G401 (cell line): ENCODE results near the gene PTPRN. TPM values are rescaled to one million over a fixed set of nuclear protein-coding genes. Genes with fewer than 3 reads are reported as not detected.
"Not testable (repeated sequence)": the region's sequence is repeated elsewhere in the genome, so short reads cannot be mapped to it uniquely, and the experiment has no call there.

Experiments used
- DNase-seq: peaks from one replicate; pipeline ENCODE4 v3.0.0-alpha.2; 2015; ENCODE audit warnings: low spot score
- in situ Hi-C: cut with HindIII; loops from 2 replicates; pipeline ENCODE4 v1.10.0; 2016; ENCODE audit warnings: low sequenced_read_pairs, mixed read lengths
- total RNA-seq: library from RNA; depleted of rRNA; stranded (reverse); fragments of >200 nt; shearing (Covaris generic); gene quantifications from 2 replicates; pipeline ENCODE4 v1.2.3, GENCODE V29; 2014

Gene PTPRN
- total RNA-seq, 1 experiment from 2014 or later = 0.71 TPM

DNA sequence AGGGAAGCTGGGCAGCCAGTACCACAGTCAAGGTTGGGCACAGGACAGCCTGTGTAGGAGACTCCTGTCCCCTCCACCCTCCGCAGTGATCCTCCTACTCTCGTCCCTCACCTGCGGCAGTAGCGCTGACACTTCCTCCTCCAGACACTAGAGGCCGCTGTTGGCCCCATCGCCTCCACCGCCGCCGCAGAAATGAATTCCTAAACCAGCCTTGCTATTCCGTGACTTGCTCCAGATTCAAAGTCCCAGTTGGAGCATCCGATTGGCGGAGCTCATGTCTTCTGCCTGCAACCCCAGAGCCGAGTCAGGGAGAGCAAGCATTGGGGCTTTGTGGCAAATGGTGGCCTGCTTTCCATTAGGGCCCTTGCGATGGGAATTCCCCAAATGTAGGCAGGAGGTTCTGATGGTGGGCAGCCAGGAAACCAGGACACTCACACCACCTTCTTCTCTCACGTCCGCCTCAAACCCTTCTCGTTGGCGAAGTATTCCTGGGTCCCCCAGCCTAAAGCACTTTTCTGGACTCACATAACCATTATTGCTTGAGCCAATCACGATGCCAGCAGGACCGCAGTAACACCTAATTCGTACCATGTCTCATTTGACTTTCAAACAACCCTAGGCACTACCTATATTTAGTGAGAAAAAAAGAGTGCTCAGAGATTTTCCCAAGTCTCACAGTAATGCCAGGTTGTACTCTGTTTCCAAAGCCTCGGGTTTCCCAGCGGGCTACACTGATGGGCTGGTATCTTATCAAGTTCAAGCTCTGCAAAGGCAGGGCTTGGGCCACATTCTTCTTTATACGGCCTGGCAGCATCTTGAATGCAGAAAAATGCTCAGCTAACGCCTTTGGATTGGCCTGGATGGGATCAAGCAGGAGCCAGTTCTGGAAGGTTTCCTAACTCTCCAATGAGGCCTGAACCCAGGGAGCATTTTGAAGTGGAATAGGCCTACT is 31.2 kb downstream of the PTPRN start:
- DNase-seq = peak; percentile 89
- in situ Hi-C loops = no loop called here

DNA sequence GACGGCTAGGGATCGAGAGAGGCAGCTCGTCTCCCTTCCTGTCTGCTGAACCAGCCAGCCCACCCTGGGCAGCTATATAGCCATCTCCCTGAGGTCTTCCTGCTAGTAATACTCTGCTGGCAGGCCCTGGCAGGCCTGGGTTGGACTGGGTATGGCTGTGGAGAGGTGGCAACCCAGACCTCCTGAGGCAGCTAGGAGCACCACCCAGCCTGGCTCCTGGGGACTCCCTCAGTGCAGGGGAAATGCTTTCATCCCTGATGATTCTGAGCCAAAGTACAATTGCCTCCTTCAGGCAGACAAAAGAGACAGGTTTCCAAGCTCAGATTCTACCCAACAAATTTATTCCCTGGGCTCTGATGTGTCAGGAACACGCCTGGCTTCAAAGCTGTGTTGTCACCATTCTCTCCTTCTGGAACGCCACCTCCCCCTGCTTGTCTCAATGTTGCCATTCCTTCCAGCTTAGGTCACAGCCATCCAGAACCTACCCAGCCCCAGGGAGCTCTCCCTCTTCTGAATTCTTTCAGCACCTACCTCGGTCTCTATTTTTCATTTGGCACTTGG is 34.8 kb downstream of the PTPRN start:
- in situ Hi-C loops = no loop called here
- DNase-seq = no peak

DNA sequence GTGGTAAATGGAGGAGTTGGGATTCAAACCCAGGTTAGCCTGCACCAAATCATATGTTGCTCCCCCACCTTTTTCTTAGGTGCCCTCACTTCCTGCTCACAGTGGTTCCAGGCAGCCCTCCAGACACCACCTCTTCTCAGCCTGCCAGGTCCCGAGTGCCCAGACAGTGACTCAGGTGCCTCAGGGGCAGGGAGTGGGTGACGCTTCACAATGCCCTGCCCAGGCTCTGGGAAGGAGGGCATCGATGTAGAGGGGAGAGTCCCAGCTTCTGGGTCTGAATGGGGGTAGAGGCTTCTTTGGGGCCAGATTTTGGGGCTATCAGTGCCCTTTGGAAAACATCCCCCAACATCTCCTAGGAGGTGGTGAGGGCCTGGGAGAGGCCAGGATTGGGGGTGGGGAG is 35.3 kb downstream of the PTPRN start:
- in situ Hi-C loops = no loop called here
- DNase-seq = no peak

DNA sequence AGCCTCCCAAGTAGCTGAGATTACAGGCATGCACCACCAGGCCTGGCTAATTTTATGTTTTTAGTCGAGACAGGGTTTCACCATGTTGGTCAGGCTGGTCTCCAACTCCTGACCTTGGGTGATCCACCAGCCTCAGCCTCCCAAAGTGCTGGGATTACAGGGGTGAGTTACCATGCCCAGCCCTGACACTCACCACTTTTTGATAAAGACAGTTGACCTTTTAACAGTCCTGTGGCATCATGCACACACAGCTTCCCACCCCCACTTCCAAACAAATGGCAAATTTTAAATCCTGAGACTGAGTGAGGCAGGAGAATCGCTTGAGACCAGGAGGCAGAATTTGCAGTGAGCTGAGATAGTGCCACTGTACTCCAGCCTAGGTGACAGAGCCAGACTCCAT is 36.2 kb downstream of the PTPRN start:
- in situ Hi-C loops = no loop called here
- DNase-seq = no peak

DNA sequence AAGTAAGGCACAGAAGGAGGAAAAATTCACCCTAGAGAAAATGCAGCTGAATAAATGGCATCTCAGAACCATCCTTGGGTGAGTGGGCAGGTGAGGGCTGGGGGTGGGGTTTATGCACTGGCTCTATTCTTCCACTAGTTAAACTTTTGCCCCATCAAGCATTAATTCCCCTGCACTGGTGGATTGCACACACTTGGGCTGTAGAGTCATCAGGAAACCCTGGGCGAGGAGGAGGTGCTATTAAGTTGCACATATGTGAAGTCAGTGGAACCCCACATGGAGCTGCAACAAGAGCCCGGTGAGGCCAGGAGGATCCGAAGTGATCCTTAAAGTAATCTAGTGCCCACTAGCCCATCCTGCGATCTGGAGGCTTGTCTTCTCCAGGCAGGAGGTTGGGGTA is 36.8 kb downstream of the PTPRN start:
- in situ Hi-C loops = no loop called here
- DNase-seq = no peak

DNA sequence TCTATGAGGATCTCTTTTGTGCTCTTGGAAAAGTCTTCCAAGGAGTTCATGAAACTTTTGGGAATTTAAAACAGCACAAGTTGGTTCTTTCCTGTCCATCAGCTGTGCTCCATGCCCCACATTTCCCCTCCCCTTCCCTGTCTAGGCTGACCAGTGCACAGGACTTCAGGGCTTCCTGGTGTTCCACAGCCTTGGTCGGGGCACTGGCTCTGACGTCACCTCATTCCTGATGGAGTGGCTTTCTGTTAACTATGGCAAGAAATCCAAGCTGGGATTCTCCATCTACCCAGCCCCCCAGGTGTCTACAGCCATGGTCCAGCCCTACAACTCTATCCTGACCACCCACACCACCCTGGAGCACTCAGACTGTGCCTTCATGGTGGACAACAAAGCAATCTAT is 38.2 kb downstream of the PTPRN start:
- in situ Hi-C loops = no loop called here
- DNase-seq = no peak

DNA sequence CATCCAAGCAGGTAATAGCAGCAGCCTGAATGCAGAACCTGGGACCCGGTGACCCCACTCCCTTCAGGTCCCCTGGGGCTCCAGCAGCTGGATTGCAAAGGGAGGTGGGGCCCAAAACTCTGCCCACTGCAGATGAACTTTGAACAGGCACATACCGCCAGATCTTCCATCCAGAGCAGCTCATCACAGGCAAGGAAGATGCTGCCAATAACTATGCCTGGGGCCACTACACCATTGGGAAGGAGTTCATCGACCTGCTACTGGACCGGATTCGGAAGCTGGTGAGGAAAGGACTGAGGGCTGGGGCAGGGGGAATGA is 39.2 kb downstream of the PTPRN start:
- no peak for DNase-seq
- in situ Hi-C loops = no loop called here

DNA sequence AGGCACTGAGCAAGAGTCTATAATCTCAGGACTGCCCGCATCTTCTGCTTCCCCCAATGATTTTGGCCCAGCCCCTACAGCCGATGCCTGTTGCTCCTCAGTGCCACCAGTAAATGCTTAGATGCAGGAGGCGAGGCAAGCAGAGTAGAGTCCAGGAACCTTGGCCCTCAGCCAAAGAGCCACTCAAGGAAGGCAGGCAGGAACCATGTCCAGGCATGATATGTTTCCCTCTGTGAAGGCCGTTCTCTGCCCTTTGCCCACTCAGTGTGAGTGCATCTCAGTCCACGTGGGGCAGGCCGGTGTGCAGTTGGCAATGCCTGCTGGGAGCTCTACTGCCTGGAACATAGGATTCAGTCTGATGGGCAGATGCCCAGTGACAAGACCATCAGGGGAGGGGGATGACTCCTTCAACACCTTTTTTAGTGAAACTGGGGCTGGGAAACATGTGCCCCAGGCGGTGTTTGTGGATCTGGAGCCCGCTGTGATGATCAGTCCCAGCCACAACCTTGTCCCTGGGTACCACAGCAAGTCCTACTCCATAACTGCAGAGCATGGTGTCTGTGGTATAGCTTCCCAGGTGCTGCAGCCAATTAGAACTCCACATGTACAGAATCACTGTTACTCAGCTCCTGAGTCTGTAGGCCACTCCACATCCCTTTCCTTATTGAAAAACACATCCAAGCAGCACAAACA is 39.7 kb downstream of the PTPRN start:
- DNase-seq = no peak
- in situ Hi-C loops = no loop called here

DNA sequence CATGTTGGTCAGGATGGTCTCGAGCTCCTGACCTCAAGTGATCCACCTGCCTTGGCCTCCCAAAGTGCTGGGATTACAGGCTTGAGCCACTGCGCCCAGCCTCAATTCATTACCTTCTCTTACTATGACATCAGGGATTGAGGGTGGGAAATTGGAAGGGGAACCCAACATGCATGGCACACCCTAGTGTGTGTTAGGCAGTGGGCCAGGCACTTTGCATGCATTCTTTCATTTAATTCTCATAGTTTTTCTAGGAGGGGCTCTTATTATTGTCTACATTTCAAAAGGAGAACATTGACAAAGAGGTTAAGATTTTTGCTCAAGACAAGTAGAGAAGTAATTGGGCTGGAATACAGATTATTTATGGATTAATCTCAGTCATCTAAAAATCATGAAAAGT is 40.9 kb downstream of the PTPRN start:
- in situ Hi-C loops = no loop called here
- DNase-seq = no peak

DNA sequence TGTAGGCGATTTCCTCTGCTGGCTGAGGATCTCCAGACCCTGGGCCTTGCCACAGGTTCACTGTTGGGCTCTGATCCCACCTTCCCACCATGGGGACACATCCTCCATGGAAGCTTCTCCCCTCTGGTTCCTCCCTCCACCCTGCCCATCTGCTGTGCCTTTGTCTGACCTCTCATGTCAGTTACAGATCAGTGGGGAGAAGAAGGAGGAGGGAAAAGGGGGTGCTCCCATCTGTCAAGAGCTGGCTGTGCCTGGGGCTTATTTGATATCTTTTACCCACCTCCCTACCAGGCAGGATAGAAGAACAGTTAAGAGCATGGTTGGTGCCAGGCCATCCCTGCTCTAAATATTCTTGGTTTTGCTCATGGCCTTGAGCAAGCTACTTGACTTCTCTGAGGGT is 42.3 kb downstream of the PTPRN start:
- no peak for DNase-seq
- in situ Hi-C loops = no loop called here

DNA sequence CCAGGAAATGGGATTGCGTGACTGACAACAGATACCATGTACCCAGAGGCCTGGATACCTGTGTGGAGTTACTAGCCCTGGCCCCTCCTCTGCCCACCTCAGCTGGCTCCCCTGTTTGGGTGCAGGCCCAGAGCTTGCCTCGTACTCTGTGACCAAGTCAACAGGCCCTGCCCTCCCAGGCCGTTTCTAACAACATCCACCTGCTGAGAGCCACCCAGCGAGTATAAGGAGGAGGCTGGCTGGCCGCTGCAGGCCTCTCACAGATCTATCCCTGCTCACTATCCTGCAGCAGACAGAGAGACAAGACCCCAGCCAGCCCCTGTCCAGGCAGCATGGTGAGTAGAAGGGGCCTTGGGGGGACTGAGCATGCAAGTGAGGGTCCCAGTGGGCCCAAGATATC is 43.0 kb downstream of the PTPRN start:
- DNase-seq = no peak

DNA sequence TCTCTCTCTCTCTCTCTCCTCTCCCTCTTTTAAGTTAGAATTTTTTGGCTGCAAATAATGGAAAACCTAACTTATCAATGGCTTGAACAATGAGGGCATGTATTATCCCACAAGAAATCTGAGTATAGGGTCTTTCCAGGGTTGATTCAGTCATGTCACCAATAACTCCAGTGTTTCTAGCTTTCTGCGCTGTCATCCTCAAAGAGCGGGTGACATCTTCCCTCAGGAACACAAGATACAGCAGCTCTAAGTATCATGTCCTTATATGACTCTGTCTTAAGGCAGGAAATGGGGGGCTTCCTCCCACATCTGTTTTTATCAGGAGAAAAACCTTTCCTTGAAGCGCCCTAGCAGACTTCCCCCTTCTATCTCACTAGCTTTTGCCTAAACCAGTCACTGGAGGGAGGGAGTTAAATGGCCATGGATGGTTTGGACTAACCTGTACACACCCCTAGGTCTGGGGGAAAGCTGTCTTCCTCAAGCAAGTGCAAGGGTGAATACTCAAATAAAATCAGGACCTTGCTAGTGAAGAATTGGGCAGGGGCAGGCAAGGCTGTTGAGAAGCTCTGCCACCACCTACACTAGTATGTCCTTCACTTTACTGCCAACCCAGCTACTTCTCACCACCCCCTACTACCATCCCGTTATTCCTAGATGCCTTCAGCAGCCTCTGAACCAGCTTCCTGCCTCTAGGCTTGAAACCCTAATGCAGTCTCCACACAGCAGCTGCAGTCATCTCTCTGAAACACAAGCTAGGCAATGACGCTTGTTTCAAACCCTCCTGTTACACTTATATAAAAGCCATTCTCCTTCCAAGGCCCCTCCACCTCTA is 48.0 kb downstream of the PTPRN start:
- DNase-seq = no peak
- in situ Hi-C loops = no loop called here

More for the DNA sequence above, 43.0 kb downstream of the PTPRN start:
- in situ Hi-C loops = no loop called here

DNA sequence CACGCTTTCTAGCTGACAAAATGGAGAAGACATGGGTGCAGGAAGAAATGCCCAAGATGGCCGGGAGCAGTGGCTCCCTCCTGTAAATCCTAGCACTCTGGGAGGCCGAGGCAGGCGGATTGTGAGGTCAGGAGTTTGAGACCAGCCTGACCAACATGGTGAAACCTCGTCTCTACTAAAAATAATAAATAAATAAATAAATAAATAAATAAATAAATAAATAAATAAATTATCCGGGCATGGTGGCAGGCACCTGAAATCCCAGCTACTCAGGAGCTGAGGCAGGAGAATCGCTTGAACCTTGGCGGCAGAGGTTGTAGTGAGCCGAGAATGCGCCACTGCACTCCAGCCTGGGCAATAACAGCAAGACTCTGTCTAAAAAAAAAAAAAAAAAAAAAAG is 50.3 kb downstream of the PTPRN start:
- in situ Hi-C loops, DNase-seq: not testable (repeated sequence)

DNA sequence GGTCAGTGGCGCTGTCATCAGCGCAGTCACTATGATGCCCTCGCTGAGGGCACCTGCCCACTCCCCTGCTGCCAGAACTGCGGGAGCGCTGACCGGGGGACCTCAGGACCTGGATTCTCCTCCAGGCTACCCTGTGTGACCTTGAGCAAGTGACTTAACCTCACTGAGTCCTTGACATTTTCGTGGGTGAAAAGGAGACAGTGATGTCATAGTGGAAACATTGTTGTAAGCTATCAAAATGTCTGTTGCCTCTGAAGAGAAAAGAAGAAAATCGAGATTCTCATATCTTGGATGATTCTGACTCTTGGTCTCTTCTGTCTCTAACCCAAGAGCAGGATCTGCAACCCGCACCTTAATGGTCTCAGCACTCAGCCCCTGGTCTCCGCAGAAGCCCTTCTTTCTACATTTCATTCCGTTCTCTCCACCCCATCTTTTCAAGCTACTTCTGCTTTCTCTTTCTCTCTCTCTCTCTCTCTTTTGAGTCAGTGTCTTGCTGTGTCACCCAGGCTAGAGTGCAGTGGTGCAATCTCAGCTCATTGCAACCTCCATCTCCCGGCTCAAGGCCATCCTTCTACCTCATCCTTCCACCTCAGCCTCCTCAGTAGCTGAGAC is 54.5 kb downstream of the PTPRN start:
- in situ Hi-C loops = no loop called here
- peak; percentile 24 for DNase-seq

DNA sequence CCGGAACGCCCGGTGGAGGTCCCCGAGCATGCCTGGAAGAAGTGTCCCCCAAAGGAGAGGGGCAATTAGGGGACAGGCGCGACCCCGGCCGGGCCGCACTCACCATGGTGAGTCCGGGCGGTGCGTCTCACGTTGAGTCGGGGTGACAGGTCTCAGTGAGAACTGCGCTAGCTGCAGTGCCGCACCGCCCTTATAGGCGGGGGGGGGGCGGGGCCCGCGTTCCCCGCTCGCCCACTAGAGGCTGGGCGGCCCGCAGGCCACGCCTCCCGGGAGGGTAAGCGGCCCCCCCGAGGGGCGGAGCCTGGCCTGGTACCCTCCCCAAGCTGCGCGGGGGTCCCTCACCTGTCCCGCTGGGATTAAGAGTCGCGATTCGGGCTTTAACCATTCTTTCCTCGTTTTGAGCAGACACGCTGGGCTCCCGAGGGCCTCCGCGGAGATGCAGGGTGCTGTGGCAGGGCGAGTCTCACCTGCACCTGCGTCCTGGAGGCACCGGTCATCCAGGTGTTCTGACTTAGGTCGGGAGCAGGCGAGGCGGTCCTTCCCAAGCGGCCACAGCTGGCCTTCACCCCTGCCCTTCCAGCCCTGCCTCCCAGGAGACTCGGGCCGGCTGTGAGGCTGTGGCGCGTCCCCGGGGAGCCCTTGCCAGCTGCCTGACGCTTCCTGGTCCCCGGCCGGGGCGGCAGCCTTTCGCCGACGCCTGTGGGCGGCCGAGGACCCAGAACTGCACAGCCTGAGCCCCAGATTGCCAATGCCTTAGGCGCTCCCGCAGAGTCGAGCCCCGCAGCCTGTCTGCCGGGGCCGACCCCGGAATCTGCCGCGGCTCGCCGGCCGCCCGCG is 55.2 kb downstream of the PTPRN start, which contains the start of gene TUBA4A:
Gene TUBA4A, minus strand, starts transcription at position 166 of the 837 bp plus-strand sequence. Its CDS starts 60 bp downstream, at position 106.
- peak; percentile 91 for DNase-seq
- in situ Hi-C loops = no loop called here

DNA sequence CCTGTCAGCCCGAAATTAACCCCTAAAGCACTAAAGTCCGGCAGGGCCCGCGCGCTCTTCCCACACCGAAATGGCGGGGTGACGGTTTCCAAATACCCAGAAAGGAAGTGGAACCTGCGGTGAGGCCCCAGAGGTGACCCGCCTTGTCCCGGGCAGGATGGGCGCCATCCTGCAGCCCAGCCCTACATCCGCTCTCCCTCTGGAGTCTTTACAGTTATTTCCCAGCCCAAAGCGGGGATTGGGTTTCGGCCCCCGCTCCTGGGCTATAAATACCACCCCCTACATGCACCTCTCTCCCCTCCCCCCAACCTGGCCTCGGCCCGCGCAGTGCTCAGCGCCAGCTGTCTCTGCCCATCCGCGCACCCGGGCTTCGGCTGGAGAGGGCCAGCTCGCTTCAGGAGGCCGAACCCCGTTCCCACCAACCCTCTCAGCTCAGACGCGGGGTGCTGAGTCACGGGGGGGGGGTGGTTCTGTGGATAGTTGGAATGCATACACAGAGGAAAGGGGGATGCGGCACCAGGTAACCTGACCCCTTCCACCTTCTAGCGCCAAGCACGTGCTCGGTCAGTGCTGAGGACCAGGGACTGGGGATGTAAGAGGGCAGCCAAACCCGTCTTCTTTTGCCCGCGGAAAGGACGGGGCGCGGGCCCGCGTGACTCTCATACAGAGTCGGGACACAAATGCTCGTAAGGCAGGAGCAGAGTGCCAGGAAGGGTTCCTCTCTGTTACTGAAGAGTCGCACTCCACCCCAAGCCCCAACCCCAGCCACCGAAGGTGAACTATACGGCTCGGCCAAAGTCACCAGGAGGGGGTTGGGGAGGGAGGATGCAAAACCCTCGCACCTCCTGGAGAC is 56.1 kb downstream of the PTPRN start, which contains the start of gene TUBA4B:
Gene TUBA4B, plus strand, starts transcription at position 344 of the 853 bp plus-strand sequence. Its CDS starts 165 bp downstream, at position 509.
- peak; percentile 61 for DNase-seq
- in situ Hi-C loops = no loop called here

DNA sequence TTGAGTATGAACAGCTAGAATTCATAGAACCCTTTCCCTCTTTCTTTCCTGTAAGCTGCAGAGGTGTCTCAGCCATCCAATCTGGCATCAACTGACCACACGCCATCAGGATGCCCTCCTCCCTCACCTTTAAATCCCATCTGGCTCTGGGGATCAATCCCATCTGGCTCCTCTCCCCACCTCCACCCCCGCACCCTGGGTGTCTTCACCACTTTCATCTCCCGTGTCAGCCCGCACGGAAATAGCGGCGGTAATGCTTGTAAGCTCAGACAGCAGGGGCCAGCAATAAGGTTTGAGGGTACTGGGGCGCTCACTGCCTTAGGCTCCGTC is 56.7 kb downstream of the PTPRN start:
- in situ Hi-C loops = no loop called here
- DNase-seq = peak; percentile 59
